GM12872 (cell line): ENCODE measurements around the gene KIAA1328.

Source experiments
- TF ChIP-seq, protein P1 (sequence below): IDR thresholded peaks from 3 replicates; pipeline ENCODE4 v1.5.1; 2011; ENCODE audit warnings: low read depth, mild to moderate bottlenecking, low read length, moderate library complexity; ENCODE audit not compliant: insufficient read depth

Gene KIAA1328

DNA sequence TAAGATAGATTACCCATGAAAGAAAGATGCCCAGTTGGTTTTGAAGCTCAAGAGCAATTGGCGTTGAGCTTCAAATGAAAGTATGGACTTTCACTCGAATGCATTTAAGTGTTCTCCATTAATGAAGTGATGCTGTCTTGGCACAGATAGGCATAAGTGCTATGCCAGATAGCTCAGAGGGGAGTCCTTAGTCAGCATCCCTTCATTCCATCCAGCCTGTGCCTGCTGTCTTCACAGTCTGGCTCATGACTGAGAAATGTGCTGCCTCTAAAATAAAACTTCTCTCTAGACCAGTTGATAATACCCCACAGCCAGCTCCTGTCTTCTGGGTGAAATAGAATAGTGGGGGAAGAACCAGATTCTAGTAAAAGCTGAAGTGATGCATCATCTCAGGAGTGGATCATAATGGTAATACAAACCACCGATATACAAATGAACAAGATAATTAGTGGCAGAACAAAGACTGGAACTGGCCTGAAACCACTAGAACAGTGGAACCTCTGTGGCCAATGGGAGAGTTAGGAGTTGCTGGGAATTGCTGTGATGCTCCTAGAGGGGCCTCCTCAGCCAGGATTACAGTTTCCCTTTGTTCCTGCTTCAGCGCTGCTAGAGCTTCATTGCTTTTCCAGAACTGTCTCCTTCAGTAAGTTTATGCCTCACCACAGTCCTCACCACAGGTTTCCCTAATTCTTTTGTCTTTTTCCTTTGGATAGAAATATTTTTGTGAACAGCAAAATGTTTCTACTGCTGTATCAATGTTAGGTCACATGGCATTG lies 359.3 kb downstream of the KIAA1328 start:
- TF ChIP-seq, protein P1, sequence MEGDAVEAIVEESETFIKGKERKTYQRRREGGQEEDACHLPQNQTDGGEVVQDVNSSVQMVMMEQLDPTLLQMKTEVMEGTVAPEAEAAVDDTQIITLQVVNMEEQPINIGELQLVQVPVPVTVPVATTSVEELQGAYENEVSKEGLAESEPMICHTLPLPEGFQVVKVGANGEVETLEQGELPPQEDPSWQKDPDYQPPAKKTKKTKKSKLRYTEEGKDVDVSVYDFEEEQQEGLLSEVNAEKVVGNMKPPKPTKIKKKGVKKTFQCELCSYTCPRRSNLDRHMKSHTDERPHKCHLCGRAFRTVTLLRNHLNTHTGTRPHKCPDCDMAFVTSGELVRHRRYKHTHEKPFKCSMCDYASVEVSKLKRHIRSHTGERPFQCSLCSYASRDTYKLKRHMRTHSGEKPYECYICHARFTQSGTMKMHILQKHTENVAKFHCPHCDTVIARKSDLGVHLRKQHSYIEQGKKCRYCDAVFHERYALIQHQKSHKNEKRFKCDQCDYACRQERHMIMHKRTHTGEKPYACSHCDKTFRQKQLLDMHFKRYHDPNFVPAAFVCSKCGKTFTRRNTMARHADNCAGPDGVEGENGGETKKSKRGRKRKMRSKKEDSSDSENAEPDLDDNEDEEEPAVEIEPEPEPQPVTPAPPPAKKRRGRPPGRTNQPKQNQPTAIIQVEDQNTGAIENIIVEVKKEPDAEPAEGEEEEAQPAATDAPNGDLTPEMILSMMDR = no peak

DNA sequence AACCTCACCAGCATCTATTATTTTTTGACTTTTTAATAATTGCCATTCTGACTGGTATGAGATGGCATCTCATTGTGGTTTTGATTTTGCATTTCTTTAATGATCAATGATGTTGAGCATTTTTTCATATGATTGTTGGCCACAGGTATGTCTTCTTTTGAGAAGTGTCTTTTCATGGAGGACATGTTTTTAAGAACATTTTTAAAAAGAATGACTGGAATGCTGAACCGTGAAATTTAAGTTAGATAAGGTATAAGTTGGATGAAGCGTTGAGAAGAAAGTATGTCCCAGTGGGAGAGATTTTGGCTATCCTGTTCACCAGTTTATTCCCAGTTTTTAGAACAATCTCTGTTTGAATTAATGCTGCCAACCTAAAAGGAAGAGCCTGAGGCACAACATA lies 370.8 kb downstream of the KIAA1328 start:
- TF ChIP-seq, protein P1 = no peak

DNA sequence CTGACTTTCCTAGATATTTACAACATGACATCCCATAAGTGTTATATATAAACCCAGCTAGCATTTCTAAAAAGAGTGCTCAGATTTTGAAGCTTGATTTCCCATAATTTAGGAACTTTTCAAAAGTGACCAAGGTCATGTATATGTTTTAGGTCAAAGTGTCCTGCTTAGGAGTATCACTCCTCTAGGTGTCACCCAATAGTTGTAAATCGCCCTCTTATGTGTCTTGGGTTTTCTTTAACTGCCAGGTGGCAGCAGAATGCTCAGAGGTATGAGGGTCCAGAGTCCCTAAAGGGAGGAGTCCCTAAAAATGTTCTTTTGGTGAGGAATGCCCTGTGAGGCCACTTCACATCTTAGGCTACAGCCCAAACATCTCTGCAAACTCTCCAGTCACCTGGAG lies 378.4 kb downstream of the KIAA1328 start:
- TF ChIP-seq, protein P1 = no peak

DNA sequence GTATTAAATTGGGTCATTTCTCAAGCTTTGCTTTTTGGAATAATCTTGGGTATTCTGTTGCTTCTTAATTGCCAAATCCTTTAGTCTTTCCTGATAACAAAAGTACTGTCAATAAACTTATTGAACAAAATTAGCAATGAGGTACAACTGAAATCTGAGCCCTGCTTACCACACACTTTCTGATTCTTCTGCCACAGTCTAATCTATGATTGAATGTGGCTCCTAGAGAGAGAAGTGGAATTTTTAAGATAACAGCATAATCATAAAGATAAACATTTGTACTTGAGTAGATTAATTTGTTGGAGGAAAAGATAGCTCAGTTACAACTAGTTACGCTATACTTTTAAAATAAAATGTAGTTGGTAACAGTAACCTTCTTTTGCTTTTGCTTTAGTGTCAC lies 381.9 kb downstream of the KIAA1328 start:
- TF ChIP-seq, protein P1 = no peak

DNA sequence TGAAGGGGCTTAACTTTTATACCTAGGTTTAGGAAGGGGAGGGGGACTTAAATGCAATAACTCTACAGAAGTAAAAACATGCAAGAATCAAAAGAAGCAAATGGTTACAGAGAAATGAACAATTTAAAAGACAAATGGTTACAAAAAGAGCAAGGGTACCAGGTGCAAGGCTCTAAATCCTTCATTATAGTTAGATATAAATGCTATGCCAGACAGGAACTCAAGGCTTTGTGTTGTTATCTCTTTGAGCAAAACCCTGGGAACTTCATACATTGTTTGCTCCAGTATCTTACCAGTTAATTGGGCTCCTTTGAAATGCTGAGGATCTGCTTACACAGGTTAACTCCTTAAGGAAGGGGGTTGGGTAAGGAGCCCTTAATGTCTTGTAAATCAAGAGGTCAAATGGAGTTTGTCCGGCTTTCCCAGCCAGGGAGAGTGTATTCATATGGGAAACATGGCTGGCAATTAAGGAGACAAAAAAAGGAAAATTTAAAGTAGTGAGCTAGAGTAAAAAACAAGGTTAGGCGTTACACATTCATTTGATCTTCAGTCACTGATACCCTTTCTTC lies 389.2 kb downstream of the KIAA1328 start:
- TF ChIP-seq, protein P1 = no peak

DNA sequence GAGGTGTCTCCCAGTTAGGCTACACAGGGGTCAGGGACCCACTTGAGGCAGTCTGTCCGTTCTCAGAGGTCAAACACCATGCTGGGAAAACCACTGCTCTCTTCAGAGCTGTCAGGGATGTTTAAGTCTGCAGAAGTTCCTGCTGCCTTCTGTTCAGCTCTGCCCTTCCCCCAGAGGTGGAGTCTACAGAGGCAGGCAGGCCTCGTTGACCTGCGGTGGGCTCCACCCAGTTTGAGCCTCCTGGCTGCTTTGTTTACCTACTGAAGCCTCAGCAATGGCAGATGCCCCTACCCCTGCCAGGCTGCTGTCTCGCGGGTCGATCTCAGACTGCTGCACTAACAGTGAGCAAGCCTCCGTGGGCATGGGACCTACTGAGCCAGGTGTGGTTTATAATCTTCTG lies 390.3 kb downstream of the KIAA1328 start:
- TF ChIP-seq, protein P1 = no peak

DNA sequence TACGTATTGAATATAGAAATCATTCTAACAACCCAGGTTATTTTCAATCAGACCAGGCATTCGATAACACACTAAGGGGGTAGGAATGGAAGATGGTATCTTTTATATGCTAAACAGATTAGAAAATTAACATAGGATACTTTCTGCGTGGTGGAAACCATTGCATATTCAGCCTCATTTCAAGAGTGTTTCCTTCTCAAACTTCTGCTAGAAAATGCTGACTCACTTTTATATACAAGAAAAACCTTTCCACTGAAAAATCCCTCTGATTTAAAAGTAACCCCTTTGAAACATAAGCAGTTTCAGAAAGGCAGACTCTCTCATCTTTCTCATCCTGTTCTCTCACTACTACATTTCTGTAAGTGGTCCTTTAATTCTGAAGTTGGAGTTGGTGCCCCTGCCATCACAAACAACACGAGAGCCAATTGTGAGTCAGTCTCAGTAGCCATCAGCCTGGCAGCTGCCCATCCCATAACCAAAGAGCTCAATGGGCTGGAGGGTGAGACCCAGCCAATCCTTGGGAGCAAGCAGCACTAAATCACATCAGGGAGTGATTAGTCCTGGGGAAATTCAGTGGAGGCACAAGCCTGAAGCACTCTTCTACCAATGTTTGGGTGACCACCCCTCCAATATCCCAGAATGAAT lies 393.5 kb downstream of the KIAA1328 start:
- TF ChIP-seq, protein P1 = no peak
